Stomach smooth muscle (tissue), 2 donors: ENCODE measurements around the gene ABAT.
"Not testable (repeated sequence)": the region's sequence is repeated elsewhere in the genome, so short reads cannot be mapped to it uniquely, and the experiment has no call there.

Source experiments
- H3K27ac ChIP-seq: one replicate; pipeline ENCODE4 v1.7.0; 2013; ENCODE audit warnings: mild to moderate bottlenecking, low read length, inconsistent platforms
- H3K27me3 ChIP-seq, 2 donors: one replicate each; pipeline ENCODE4 v1.7.0; 2013; ENCODE audit warnings: low read length in 2 of 2; ENCODE audit not compliant: insufficient read depth in 2 of 2, control insufficient read depth in 1 of 2
- H3K36me3 ChIP-seq, 2 donors: one replicate each; pipeline ENCODE4 v1.7.0; 2013; ENCODE audit warnings: low read length in 2 of 2; ENCODE audit not compliant: control insufficient read depth in 2 of 2, insufficient read depth in 2 of 2
- H3K4me1 ChIP-seq: one replicate; pipeline ENCODE4 v1.7.0; 2013; ENCODE audit warnings: low read length; ENCODE audit not compliant: control insufficient read depth, insufficient read depth
- H3K4me3 ChIP-seq, 2 donors: one replicate each; pipeline ENCODE4 v1.7.0; 2013; ENCODE audit warnings: low read length in 2 of 2
- H3K9ac ChIP-seq, 2 donors: one replicate each; pipeline ENCODE4 v1.7.0; 2013; ENCODE audit warnings: low read length in 2 of 2, mild to moderate bottlenecking in 1 of 2
- H3K9me3 ChIP-seq, 2 donors: one replicate each; pipeline ENCODE4 v1.7.0; 2013; ENCODE audit warnings: low read length in 2 of 2; ENCODE audit not compliant: control insufficient read depth in 2 of 2
- donor health status: healthy.
- donor health status: Pancreatic carcinoma.

ABAT gene

DNA sequence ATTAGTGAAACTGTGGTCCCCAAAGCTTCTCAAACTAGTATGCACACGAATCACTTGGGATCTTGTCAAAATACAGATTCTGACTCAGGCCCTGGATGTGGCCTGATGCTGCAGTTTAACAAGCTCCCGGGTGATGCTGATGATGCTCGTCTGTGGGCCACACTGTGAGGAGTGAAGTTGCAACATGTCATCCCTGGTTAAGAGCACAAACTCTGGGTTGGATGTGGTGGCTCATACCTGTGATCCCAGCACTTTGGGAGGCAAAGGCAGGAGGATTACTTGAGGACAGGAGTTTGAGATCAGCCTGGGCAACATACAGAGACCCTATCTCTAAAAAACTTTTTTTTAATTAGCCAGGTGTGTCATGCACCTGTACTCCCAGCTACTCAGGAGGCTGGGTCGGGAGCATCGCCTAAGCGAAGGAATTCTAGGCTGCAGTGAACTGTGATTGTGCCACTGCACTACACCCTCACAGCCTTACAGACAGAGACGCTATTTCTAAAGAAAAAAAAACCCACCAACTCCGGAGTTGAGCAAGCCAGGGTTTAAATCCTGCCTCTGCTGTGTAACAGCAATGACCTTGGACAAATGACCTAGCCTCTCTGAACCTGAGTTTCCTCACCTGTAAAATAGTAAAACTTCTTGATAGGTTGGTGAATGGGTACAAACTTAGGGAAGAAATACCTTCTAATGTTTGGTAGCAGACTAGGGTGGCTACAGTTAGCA is 24.4 kb upstream of the ABAT start:
- Histone ChIP-seq H3K27me3 (no peaks in the 10 kb centered on the region), H3K4me3 (no peak overlapping the region), H3K4me1 (no peaks in the 10 kb centered on the region), H3K36me3 (peaks cover 25 to 30% of the 10 kb centered on the region in 2 donors), H3K27ac (no peak overlapping the region), H3K9ac (no peak overlapping the region), H3K9me3 (no peaks in the 10 kb centered on the region)

DNA sequence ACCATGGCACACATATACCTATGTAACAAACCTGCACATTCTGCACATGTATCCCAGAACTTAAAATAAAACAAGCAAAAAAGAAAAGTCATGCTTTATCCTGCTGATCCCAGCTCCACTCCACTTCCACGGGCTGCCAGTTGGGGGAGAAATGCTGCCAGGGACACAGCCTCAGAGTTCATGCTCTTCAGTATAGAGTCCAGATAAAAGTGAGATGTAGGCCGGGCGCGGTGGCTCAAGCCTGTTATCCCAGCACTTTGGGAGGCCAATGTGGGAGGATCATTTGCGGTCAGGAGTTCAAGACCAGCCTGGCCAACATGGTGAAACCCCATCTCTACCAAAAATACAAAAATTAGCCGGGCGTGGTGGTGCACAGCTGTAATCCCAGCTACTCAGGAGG is 22.5 kb upstream of the ABAT start:
- H3K27ac ChIP-seq, H3K4me1 ChIP-seq, H3K27me3 ChIP-seq, H3K9me3 ChIP-seq, H3K4me3 ChIP-seq, H3K9ac ChIP-seq: not testable (repeated sequence)
- peaks cover 9 to 16% of the 10 kb centered on the region in 2 donors for H3K36me3 ChIP-seq

DNA sequence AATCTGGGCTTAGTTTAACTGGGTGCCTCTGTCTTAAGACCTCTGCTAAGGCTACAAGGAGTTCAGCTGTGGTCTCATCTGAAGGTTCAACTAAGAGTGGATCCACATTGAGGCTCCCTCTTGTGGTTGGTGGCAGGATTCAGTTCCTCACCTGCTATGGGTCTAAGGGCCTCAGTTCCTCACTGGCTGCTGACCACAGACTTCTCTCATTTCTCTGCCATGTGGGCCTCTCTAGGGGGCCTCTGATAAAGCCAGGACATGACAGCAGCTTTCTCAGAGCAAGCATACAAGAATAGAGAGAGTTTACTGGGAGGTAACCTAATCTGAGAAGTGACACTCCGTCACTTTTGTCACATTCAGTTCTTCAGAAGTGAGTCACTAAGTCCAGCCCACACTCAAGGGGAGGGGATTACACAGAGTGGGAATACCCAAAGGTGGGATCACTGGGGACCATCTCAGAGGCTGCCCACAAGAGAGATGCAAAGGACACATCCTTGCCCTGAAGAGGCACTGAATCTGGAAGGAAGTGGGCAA is 19.2 kb upstream of the ABAT start:
- Histone ChIP-seq H3K27ac (no peak overlapping the region), H3K4me1 (no peaks in the 10 kb centered on the region), H3K9me3 (no peaks in the 10 kb centered on the region), H3K27me3 (no peaks in the 10 kb centered on the region), H3K4me3 (no peak overlapping the region), H3K9ac (no peak overlapping the region), H3K36me3 (peaks cover 0 to 2% of the 10 kb centered on the region in 2 donors)

DNA sequence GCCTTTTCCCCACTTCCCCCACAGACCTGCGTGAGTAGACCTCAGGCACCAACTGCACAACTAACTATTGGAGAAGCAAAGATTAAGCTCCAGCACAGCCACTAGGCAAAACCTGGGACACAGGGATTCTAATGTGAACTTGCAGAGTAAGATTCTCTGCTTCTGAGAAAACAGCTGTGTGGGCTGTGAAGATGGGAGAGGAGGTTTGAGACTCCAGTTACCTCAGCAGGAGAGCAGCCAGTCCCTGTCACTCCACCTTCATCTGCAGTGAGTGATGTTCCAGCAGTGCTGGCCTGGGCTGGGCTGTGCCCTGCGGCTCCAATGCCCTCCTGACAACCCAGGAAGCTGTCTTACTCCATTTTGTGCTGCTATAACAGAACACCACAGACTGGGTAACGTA is 18.0 kb upstream of the ABAT start:
- H3K27me3 ChIP-seq, result no peaks in the 10 kb centered on the region
- H3K4me3 ChIP-seq, result no peak overlapping the region
- no peaks in the 10 kb centered on the region for H3K9me3 ChIP-seq
- no peak overlapping the region for H3K9ac ChIP-seq
- peaks cover 0 to 2% of the 10 kb centered on the region in 2 donors for H3K36me3 ChIP-seq
- H3K4me1 ChIP-seq, result no peaks in the 10 kb centered on the region
- no peak overlapping the region for H3K27ac ChIP-seq

DNA sequence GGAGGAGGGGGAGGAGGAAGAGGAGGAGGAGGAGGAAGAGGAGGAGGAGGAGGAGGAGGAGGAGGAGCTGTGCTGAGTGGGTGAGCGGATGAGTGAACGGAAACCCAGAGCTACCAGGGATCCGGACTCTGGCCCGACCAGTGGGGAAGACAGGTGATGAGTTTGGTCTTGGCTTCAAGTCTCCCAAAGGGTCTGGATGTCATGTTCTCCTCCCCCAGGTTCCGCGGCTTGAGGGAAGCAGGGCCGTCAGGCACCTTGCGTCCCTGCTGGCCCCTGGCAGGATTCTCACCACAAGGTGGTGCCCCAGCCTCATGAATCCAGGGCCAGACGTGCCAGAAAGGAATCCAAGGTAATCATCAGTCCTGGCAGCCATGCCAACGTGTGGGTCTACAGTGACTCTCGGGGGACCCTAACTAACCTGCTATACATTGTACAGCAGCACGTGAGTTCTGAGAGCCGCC is 13.5 kb upstream of the ABAT start:
- Histone ChIP-seq H3K9ac (no peak overlapping the region), H3K27me3 (no peaks in the 10 kb centered on the region), H3K4me3 (no peak overlapping the region), H3K4me1 (no peaks in the 10 kb centered on the region), H3K36me3 (peaks cover 0 to 11% of the 10 kb centered on the region in 2 donors), H3K27ac (no peak overlapping the region), H3K9me3 (no peaks in the 10 kb centered on the region)

GRCh38 chr16:8661703-8662102 is 12.7 kb upstream of the ABAT start:
- H3K9me3 ChIP-seq, result no peaks in the 10 kb centered on the region
- no peak overlapping the region for H3K27ac ChIP-seq
- H3K4me3 ChIP-seq, result no peak overlapping the region
- H3K4me1 ChIP-seq, result no peaks in the 10 kb centered on the region
- H3K9ac ChIP-seq, result no peak overlapping the region
- no peaks in the 10 kb centered on the region for H3K27me3 ChIP-seq
- peaks cover 0 to 11% of the 10 kb centered on the region in 2 donors for H3K36me3 ChIP-seq

- no peak overlapping the region for H3K9ac ChIP-seq
- H3K36me3 ChIP-seq, result peaks cover 8 to 15% of the 10 kb centered on the region in 2 donors
- H3K27ac ChIP-seq, result no peak overlapping the region
- H3K4me1 ChIP-seq, result no peaks in the 10 kb centered on the region
- H3K4me3 ChIP-seq, result no peak overlapping the region
- no peaks in the 10 kb centered on the region for H3K27me3 ChIP-seq
- no peaks in the 10 kb centered on the region for H3K9me3 ChIP-seq
Observed at GRCh38 chr16:8663192-8664089, 11.0 kb upstream of the ABAT start.

DNA sequence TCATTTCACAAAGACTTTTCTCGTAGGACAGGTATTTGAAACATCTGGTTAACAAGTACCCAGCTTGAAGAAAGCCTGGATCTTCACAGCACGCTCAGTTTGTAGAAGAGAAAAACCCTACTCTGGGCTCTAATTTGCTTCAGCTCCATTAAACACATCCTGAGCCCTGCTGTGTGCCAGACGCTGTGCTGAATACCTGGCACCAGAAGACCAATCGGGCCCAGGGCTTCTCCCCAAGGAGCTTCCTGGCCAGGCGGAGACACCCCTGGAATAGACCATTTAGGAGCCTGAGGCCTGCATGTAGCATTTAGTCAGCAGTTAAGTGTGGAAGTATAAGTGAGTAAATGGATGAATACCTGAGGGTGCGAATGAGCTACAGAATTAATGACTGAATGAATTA is 8.9 kb upstream of the ABAT start:
- peaks cover 8 to 15% of the 10 kb centered on the region in 2 donors for H3K36me3 ChIP-seq

DNA sequence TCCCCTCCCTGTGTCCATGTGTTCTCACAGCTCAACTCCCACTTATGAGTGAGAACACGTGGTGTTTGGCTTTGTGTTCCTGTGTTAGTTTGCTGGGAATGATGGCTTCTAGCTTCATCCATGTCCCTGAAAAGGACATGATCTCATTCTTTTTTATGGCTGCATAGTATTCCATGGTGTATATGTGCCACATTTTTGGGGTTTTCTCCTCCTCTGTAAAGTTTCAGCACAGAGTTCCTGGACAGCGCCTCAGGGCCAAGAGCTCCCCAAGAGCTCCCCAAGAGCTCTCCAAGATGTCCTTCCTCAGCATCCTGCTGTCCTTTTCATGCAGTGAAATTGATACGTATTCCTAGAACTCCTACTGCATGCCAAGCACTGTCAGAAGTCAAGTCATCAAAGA is 6.9 kb upstream of the ABAT start:
- Histone ChIP-seq H3K9me3 (no peaks in the 10 kb centered on the region), H3K27ac (no peak overlapping the region), H3K27me3 (no peaks in the 10 kb centered on the region), H3K9ac (no peak overlapping the region), H3K4me1 (no peaks in the 10 kb centered on the region), H3K4me3 (no peak overlapping the region), H3K36me3 (peaks cover 8 to 15% of the 10 kb centered on the region in 2 donors)

More for the DNA sequence above, 8.9 kb upstream of the ABAT start:
- H3K9me3 ChIP-seq, result no peaks in the 10 kb centered on the region
- no peak overlapping the region for H3K27ac ChIP-seq
- H3K27me3 ChIP-seq, result no peaks in the 10 kb centered on the region
- no peak overlapping the region for H3K9ac ChIP-seq
- no peak overlapping the region for H3K4me3 ChIP-seq
- no peaks in the 10 kb centered on the region for H3K4me1 ChIP-seq

GRCh38 chr16:8668113-8668512 is 6.3 kb upstream of the ABAT start:
- Histone ChIP-seq H3K27me3 (no peaks in the 10 kb centered on the region), H3K9me3 (no peaks in the 10 kb centered on the region), H3K36me3 (peaks cover 8 to 15% of the 10 kb centered on the region in 2 donors), H3K4me3 (no peak overlapping the region), H3K9ac (no peak overlapping the region), H3K27ac (no peak overlapping the region), H3K4me1 (no peaks in the 10 kb centered on the region)
